ENCODE data around the gene ANKMY1.

The ANKMY1 gene

DNA sequence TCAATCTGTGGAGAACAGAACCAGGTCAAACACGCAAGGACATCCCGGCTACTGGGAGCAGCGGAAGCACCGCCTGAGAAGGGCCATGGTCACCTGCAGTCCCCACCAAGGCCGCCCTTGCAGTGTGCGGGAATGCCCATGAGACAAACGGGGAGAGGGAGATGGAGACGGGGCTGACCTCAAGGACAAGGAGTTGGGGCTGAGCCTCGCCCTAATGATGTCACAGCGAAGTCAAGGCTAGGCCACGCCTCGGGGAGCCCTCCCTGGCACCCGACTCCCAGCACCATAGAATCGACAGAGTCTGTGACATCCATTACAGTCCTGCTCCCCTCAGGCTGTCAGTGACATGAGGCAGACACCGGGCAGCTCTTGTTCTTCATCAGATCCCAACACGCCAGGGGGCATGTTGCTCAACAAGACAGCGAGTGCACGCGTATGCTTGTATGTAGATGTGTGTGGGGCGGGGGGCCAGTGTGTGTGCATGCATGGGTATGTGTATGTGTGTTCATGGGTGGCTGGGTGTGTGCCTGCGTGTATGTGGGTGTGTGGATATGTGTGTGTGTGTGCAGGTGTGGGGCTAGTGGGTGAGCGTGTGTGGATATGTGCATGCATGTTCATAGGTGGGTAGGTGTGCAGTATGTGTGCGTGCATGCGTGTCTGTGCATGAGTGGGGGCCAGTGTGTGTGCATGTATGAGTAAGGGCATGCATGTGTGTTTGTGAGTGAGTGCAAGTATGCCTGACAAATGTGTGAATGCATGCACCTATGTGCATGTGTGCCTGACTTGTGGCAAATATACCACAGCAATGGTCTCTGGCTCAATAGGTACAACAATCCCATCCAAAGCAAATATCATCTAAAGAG is 57.0 kb downstream of the ANKMY1 start:
- DNase-seq (ENCODE audit: low spot score) (no peak), ATAC-seq (ENCODE audit: low read depth) (no peak)
- H3K27me3 ChIP-seq (ENCODE audit: insufficient read depth, poor library complexity, severe bottlenecking): no peaks in the 10 kb centered on the region
- H3K9me3 ChIP-seq (ENCODE audit: severe bottlenecking): no peaks in the 10 kb centered on the region
- no peaks in the 10 kb centered on the region for H3K36me3 ChIP-seq (ENCODE audit: low read depth)
- H3K27ac ChIP-seq (ENCODE audit: poor library complexity, severe bottlenecking): no peak overlapping the region
- no peak overlapping the region for H3K4me3 ChIP-seq (ENCODE audit: severe bottlenecking)
- TF ChIP-seq, protein P1, sequence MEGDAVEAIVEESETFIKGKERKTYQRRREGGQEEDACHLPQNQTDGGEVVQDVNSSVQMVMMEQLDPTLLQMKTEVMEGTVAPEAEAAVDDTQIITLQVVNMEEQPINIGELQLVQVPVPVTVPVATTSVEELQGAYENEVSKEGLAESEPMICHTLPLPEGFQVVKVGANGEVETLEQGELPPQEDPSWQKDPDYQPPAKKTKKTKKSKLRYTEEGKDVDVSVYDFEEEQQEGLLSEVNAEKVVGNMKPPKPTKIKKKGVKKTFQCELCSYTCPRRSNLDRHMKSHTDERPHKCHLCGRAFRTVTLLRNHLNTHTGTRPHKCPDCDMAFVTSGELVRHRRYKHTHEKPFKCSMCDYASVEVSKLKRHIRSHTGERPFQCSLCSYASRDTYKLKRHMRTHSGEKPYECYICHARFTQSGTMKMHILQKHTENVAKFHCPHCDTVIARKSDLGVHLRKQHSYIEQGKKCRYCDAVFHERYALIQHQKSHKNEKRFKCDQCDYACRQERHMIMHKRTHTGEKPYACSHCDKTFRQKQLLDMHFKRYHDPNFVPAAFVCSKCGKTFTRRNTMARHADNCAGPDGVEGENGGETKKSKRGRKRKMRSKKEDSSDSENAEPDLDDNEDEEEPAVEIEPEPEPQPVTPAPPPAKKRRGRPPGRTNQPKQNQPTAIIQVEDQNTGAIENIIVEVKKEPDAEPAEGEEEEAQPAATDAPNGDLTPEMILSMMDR (IDR thresholded peaks at IDR 0.05; ENCODE audit: poor library complexity, severe bottlenecking): no peak
- no peaks in the 10 kb centered on the region for H3K4me1 ChIP-seq (ENCODE audit: insufficient read depth, poor library complexity, severe bottlenecking)

DNA sequence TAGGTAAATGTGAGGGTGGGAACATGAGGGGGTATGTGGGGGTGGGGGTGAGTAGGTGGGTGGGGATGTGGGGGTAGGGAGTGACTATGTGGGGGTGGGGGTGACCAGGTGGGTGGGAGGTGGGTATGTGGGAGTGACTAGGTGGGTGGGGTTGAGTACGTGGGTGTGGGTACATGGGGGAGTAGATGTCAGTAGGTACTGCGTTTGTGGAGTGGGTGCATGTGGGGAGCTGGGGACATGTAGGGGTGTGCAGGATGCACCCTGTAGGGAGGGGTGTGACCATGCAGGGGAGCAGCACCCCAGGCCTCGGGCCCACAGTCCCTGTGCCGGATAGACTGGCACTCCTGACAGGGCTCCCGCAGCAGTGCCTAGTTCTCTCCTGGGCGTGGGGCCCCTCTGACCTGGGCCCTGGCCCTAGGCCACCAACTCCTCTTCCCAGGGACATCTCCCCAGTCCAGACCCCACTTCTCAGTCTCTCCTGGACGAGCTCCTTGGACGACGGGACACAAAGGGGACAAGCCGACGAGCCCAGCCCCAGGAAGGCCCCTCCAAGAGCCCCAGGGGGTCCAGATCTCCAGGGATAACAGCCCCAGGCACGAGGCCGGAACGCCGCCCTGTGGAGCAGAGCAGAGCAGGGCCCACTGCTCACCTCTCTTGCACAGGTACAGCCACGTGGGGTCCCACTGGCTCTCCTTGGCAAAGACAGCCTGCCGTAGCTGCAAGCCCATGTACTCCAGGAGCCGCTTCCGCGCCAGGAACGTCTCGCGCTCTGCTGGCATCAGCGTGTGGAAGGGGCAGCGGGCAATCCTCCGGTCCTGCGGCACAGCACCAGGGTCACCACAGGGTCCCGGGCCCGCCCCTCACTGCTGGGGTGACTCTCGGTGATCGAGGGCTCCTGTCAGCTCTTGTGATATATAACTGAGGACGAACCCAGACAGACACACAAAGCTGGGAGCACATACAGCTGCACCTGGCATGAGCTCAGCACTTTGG is 58.2 kb downstream of the ANKMY1 start:
- Histone ChIP-seq H3K27me3 (ENCODE audit: insufficient read depth, poor library complexity, severe bottlenecking) (no peaks in the 10 kb centered on the region), H3K36me3 (ENCODE audit: low read depth) (no peaks in the 10 kb centered on the region), H3K4me3 (ENCODE audit: severe bottlenecking) (no peak overlapping the region), H3K27ac (ENCODE audit: poor library complexity, severe bottlenecking) (no peak overlapping the region), H3K4me1 (ENCODE audit: insufficient read depth, poor library complexity, severe bottlenecking) (no peaks in the 10 kb centered on the region), H3K9me3 (ENCODE audit: severe bottlenecking) (no peaks in the 10 kb centered on the region)
- ATAC-seq (ENCODE audit: low read depth) (no peak), DNase-seq (ENCODE audit: low spot score) (no peak)
- TF ChIP-seq, protein P1 (IDR thresholded peaks at IDR 0.05; ENCODE audit: poor library complexity, severe bottlenecking): no peak

DNA sequence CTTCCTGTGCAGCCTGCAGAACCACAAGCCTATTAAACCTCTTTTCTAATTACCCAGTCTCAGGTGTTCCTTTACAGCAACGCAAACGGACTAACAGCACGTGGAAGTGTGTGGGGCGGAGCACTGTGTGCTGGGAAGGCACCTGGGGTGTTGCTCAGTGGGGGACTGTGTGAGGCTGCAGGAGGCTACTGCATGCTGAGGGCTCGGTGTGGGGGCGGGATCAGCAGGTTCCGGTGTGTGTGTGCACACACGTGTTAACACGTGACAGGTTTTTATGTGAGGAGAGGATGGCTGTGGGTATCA is 58.9 kb downstream of the ANKMY1 start:
- Histone ChIP-seq H3K4me1 (ENCODE audit: insufficient read depth, poor library complexity, severe bottlenecking) (no peaks in the 10 kb centered on the region), H3K36me3 (ENCODE audit: low read depth) (no peaks in the 10 kb centered on the region), H3K9me3 (ENCODE audit: severe bottlenecking) (no peaks in the 10 kb centered on the region), H3K27me3 (ENCODE audit: insufficient read depth, poor library complexity, severe bottlenecking) (no peaks in the 10 kb centered on the region), H3K4me3 (ENCODE audit: severe bottlenecking) (no peak overlapping the region), H3K27ac (ENCODE audit: poor library complexity, severe bottlenecking) (no peak overlapping the region)
- ATAC-seq (ENCODE audit: low read depth) (no peak), DNase-seq (ENCODE audit: low spot score) (no peak)
- TF ChIP-seq, protein P1 (IDR thresholded peaks at IDR 0.05; ENCODE audit: poor library complexity, severe bottlenecking): no peak

DNA sequence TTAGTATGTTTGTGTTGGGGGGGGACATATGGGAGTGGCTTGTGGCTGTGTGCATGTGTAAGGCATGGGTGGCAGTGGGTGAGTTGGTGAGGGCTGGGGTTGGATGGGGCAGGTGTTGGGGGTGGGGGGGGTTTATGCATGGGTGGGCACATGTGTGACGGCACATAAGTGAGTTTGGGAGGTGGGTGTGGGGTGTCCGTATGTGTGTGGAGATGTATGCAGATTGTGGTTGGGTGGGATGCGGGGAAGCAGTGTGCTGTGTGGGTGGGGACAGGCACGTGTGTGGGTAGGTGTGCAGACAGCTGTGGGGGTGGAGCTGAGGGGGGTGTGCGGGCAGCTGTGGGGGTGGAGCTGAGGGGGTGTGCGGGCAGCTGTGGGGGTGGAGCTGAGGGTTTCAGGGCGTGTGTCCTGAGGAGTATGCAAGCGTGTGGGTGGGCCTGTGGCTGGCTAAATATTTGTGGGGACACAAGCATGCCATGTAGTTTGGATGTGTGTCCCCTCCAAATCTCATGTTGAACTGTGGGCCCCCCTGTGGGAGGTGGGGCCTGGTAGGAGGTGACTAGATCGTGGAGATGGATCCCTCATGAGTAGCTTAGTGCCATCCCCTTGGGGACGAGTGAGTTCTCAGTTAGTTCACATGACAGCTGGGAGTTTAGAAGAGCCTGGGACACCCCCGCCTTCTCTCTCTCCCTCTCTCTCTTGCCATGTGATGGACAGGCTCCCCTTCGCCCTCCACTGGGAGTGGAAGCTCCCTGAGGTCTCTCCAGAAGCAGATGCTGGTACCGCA is 59.4 kb downstream of the ANKMY1 start:
- ATAC-seq (ENCODE audit: low read depth): no peak
- no peak overlapping the region for H3K27ac ChIP-seq (ENCODE audit: poor library complexity, severe bottlenecking)
- no peak for DNase-seq (ENCODE audit: low spot score)
- H3K27me3 ChIP-seq (ENCODE audit: insufficient read depth, poor library complexity, severe bottlenecking): no peaks in the 10 kb centered on the region
- TF ChIP-seq, protein P1 (IDR thresholded peaks at IDR 0.05; ENCODE audit: poor library complexity, severe bottlenecking): no peak
- no peaks in the 10 kb centered on the region for H3K9me3 ChIP-seq (ENCODE audit: severe bottlenecking)
- H3K4me3 ChIP-seq (ENCODE audit: severe bottlenecking): no peak overlapping the region
- H3K4me1 ChIP-seq (ENCODE audit: insufficient read depth, poor library complexity, severe bottlenecking): no peaks in the 10 kb centered on the region
- no peaks in the 10 kb centered on the region for H3K36me3 ChIP-seq (ENCODE audit: low read depth)

All from RWPE2 (cell line).